HepG2 (cell line): ENCODE measurements around the gene LGALS4. TPM values are rescaled to one million over a fixed set of nuclear protein-coding genes. Genes with fewer than 3 reads are reported as not detected.

Experiments used
- ATF5 ChIP-seq: sonication (generic); formaldehyde crosslinking; IDR thresholded peaks from 2 replicates; pipeline ENCODE4 v1.4.0; 2020; ENCODE audit warnings: mild to moderate bottlenecking, low read depth, missing genetic modification reagents
- ATF6 ChIP-seq: sonication (generic); formaldehyde crosslinking; conservative IDR thresholded peaks from 2 replicates; pipeline ENCODE4 v1.4.0; 2020; ENCODE audit warnings: missing genetic modification reagents
- CCAR2 ChIP-seq: fragments of 200-400 bp; formaldehyde crosslinking; optimal IDR thresholded peaks from 2 replicates; pipeline ENCODE3; 2018; ENCODE audit warnings: low read depth, mild to moderate bottlenecking, low read length, moderate library complexity
- CHD2 ChIP-seq: IDR thresholded peaks from 2 replicates; pipeline ENCODE4 v1.6.1; 2011; ENCODE audit warnings: low read depth, low read length, improper control_type of control experiment
- CREB1 ChIP-seq, 2 experiments: fragments of 450-650 bp in 1 of 2; IDR thresholded peaks; 2 replicates each; pipeline ENCODE4 v1.6.1; 2016 to 2017; ENCODE audit warnings: control low read depth in 1 of 2, mild to moderate bottlenecking in 1 of 2, missing compliant biosample characterization in 1 of 2, missing genetic modification characterization in 1 of 2
- GATA4 ChIP-seq: sonication (generic); IDR thresholded peaks from 2 replicates; pipeline ENCODE4 v1.6.1; 2016; ENCODE audit warnings: antibody characterized with exemption, low read depth, borderline replicate concordance
- HDAC6 ChIP-seq: fragments of 200-600 bp; sonication (generic); IDR thresholded peaks from 2 replicates; pipeline ENCODE4 v1.7.0; 2017; ENCODE audit warnings: mild to moderate bottlenecking, antibody characterized with exemption, low read length, low read depth
- MED8 ChIP-seq: sonication (generic); formaldehyde crosslinking; IDR thresholded peaks from 2 replicates; pipeline ENCODE4 v1.8.1; 2023; ENCODE audit warnings: mild to moderate bottlenecking, missing genetic modification reagents; ENCODE audit not compliant: insufficient replicate concordance
- MEF2D ChIP-seq: sonication (generic); formaldehyde crosslinking; IDR thresholded peaks from 2 replicates; pipeline ENCODE4 v1.5.1; 2020; ENCODE audit warnings: mild to moderate bottlenecking, missing genetic modification reagents
- MXD4 ChIP-seq: IDR thresholded peaks from 2 replicates; pipeline ENCODE4 v1.6.1; 2016; ENCODE audit warnings: mild to moderate bottlenecking, missing biosample characterization, missing genetic modification reagents
- NBN ChIP-seq: fragments of 450-650 bp; conservative IDR thresholded peaks from 2 replicates; pipeline ENCODE4 v1.6.1; 2017
- PHF5A ChIP-seq: IDR thresholded peaks from one replicate; pipeline ENCODE4 v1.6.1; 2018; ENCODE audit warnings: low read depth, missing genetic modification reagents; ENCODE audit not compliant: unreplicated experiment
- PTBP1 ChIP-seq: fragments of 200-400 bp; formaldehyde crosslinking; IDR thresholded peaks from 2 replicates; pipeline ENCODE4 v1.6.1; 2018; ENCODE audit warnings: low read length, low read depth; ENCODE audit not compliant: poor library complexity, severe bottlenecking
- RCOR2 ChIP-seq: IDR thresholded peaks from 2 replicates; pipeline ENCODE4 v1.6.1; 2016; ENCODE audit warnings: missing biosample characterization, missing genetic modification reagents
- RFXAP ChIP-seq: sonication (generic); formaldehyde crosslinking; IDR thresholded peaks from 2 replicates; pipeline ENCODE4 v1.4.0; 2020; ENCODE audit warnings: missing genetic modification reagents, borderline replicate concordance
- SMAD3 ChIP-seq: sonication (generic); formaldehyde crosslinking; IDR thresholded peaks from 2 replicates; pipeline ENCODE4 v1.4.0; 2020; ENCODE audit warnings: missing genetic modification reagents
- SMAD9 ChIP-seq: sonication (generic); formaldehyde crosslinking; IDR thresholded peaks from 2 replicates; pipeline ENCODE4 v1.5.1; 2020; ENCODE audit warnings: mild to moderate bottlenecking, missing genetic modification reagents
- SRSF4 ChIP-seq: fragments of 200-400 bp; formaldehyde crosslinking; IDR thresholded peaks from one replicate; pipeline ENCODE4 v1.6.1; 2018; ENCODE audit warnings: mild to moderate bottlenecking, low read depth, low read length, moderate library complexity; ENCODE audit not compliant: poor library complexity, severe bottlenecking
- TAF1 ChIP-seq: sonication (generic); formaldehyde crosslinking; IDR thresholded peaks from 2 replicates; pipeline ENCODE4 v1.4.0; 2020; ENCODE audit warnings: missing genetic modification reagents
- TBL1XR1 ChIP-seq: fragments of 150-350 bp; IDR thresholded peaks from 2 replicates; pipeline ENCODE4 v1.6.1; 2014; ENCODE audit warnings: borderline replicate concordance, low read length; ENCODE audit not compliant: partially characterized antibody
- ZBTB39 ChIP-seq: sonication (generic); formaldehyde crosslinking; IDR thresholded peaks from 2 replicates; pipeline ENCODE4 v1.5.0; 2020; ENCODE audit warnings: missing genetic modification reagents
- ZNF317 ChIP-seq: sonication (generic); formaldehyde crosslinking; IDR thresholded peaks from 2 replicates; pipeline ENCODE4 v1.5.0; 2020; ENCODE audit warnings: mild to moderate bottlenecking, missing genetic modification reagents
- ZNF567 ChIP-seq: sonication (generic); formaldehyde crosslinking; IDR thresholded peaks from 2 replicates; pipeline ENCODE4 v1.8.1; 2023; ENCODE audit warnings: mild to moderate bottlenecking, missing genetic modification reagents, borderline replicate concordance
- ZNF572 ChIP-seq: sonication (generic); formaldehyde crosslinking; IDR thresholded peaks from 2 replicates; pipeline ENCODE4 v1.5.1; 2020; ENCODE audit warnings: mild to moderate bottlenecking, missing genetic modification reagents
- ZNF598 ChIP-seq: sonication (generic); formaldehyde crosslinking; IDR thresholded peaks from 2 replicates; pipeline ENCODE4 v1.5.1; 2020; ENCODE audit warnings: mild to moderate bottlenecking, missing genetic modification reagents, borderline replicate concordance
- ZNF605 ChIP-seq: sonication (generic); formaldehyde crosslinking; IDR thresholded peaks from 2 replicates; pipeline ENCODE4 v1.8.0; 2022; ENCODE audit warnings: mild to moderate bottlenecking, missing genetic modification reagents
- ZNF746 ChIP-seq: sonication (generic); formaldehyde crosslinking; IDR thresholded peaks from 2 replicates; pipeline ENCODE4 v1.8.0; 2022; ENCODE audit warnings: mild to moderate bottlenecking, missing genetic modification reagents
- ZSCAN30 ChIP-seq: sonication (generic); formaldehyde crosslinking; IDR thresholded peaks from 2 replicates; pipeline ENCODE4 v1.5.0; 2020; ENCODE audit warnings: mild to moderate bottlenecking, missing genetic modification reagents
- polyA plus RNA-seq, 8 experiments: library from polyadenylated mRNA; depleted of rRNA in 3 of 8; stranded (reverse) in 7 of 8; unstranded in 1 of 8; fragments of >200 nt; fragmentation: Illumina TruSeq in 4 of 8; extraction: Trizol in 4 of 8; gene quantifications; 2 replicates each; pipeline versions ENCODE4 v1.2.1 to v1.2.3, GENCODE V29; 2011 to 2016; ENCODE audit warnings: low read depth in 4 of 8, missing spikeins in 1 of 8, mixed read lengths in 1 of 8; ENCODE audit not compliant: insufficient read depth in 1 of 8
- total RNA-seq, 5 experiments: library from RNA; depleted of rRNA; stranded (reverse); fragments of >200 nt; fragmentation: Illumina TruSeq; extraction: Trizol; gene quantifications; 2 replicates each; pipeline ENCODE4 v1.2.3, GENCODE V29; 2016; ENCODE audit warnings: low read depth in 1 of 5

LGALS4 gene
- total and polyA plus RNA-seq, 2 of the 13 experiments (the other 11 are each of a cell fraction or from before 2014, with no cell fraction given), result 0.24 to 0.71 TPM

DNA sequence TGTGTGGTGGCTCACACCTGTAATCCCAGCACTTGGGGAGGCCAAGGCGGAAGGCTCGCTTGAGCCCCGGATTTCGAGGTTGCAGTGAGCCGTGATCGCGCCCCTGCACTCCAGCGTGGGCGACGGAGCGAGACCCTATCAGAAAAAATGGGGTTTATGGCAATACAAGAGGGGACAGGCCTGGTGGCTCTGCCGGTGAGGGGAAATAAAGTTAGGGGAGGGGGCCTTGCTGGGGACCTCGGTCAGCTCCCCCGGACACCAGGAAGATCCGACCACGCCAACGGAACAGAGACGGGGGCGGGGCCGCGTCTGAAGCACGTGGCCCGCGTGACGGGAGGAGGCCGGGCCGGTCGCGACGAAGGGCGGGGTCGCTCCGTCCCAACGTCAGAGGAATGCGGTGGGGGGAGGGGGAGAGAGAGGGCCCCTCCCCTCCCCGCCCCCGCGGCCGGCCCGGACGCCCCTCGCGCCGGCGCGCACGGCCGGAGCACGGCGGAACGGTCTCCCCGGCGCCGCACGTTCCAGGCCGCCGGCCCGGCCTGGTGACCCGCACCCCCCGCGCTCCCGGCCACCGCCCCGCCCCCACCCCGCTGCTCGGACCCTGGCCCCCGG, 39.0 kb upstream of the LGALS4 start (continued):
- no peak for TF ChIP-seq ATF5 (CRISPR knock-in tag)
- no peak for TF ChIP-seq ZNF746 (CRISPR knock-in tag)
- TF ChIP-seq ZNF605 (CRISPR knock-in tag), result no peak
- TF ChIP-seq SRSF4, result no peak
- no peak for TF ChIP-seq SMAD3 (CRISPR knock-in tag)
- peak; percentile 70 for TF ChIP-seq TAF1 (CRISPR knock-in tag)
- TF ChIP-seq PTBP1, result no peak
- peak; percentile 83 for TF ChIP-seq CREB1 (IDR thresholded peaks at IDR 0.05)
- TF ChIP-seq CREB1 (CRISPR knock-in tag; IDR thresholded peaks at IDR 0.05), result peak; percentile 56; the same call in 1 of the 2 replicates
- no peak for TF ChIP-seq ZBTB39 (CRISPR knock-in tag)
- TF ChIP-seq ZSCAN30 (CRISPR knock-in tag), result no peak
- peak; percentile 13 for TF ChIP-seq TBL1XR1
- TF ChIP-seq NBN, result no peak
- no peak for TF ChIP-seq GATA4
- TF ChIP-seq ATF6 (CRISPR knock-in tag), result no peak
- TF ChIP-seq PHF5A (CRISPR knock-in tag), result peak; percentile 83
- no peak for TF ChIP-seq ZNF598 (CRISPR knock-in tag)
- no peak for TF ChIP-seq MEF2D (CRISPR knock-in tag)
- no peak for TF ChIP-seq RFXAP (CRISPR knock-in tag)
- TF ChIP-seq CHD2, result no peak; the same call in 1 of the 2 replicates
- TF ChIP-seq RCOR2, result no peak; the same call in 1 of the 2 replicates
- TF ChIP-seq HDAC6, result no peak
- TF ChIP-seq ZNF317 (CRISPR knock-in tag), result no peak
- no peak for TF ChIP-seq ZNF572 (CRISPR knock-in tag)
- no peak for TF ChIP-seq CCAR2
- TF ChIP-seq ZNF567 (CRISPR knock-in tag), result no peak
- TF ChIP-seq SMAD9 (CRISPR knock-in tag), result no peak
- TF ChIP-seq MXD4, result peak; percentile 92
- TF ChIP-seq MED8 (CRISPR knock-in tag), result peak; percentile 11
